Upper lobe of left lung (tissue), 6 donors: ENCODE data around the gene STIP1. TPM values are rescaled to one million over a fixed set of nuclear protein-coding genes. Genes with fewer than 3 reads are reported as not detected.
"Not testable (repeated sequence)": the region's sequence is repeated elsewhere in the genome, so short reads cannot be mapped to it uniquely, and the experiment has no call there.

Experiments used
- ATAC-seq, 2 donors: fragments of 200-7000 bp; cut with Tn5 transposase; one replicate each; pipeline ENCODE4 v1.9.1; 2022; ENCODE audit warnings: mild to moderate bottlenecking in 2 of 2, moderate library complexity in 2 of 2; ENCODE audit not compliant: low FRiP score in 2 of 2
- DNase-seq, 2 donors: peaks; one replicate each; pipeline ENCODE4 v3.0.0-alpha.2; 2019 to 2020
- H3K27ac ChIP-seq, 4 donors: fragments of 200-600 bp; sonication (generic); one replicate each; pipeline ENCODE4 v1.5.1; 2016 to 2019
- H3K27me3 ChIP-seq, 4 donors: fragments of 200-600 bp; sonication (generic); one replicate each; pipeline ENCODE4 v1.5.1; 2017 to 2019
- H3K36me3 ChIP-seq, 4 donors: fragments of 200-600 bp; sonication (generic); one replicate each; pipeline ENCODE4 v1.5.1; 2016 to 2019
- H3K4me1 ChIP-seq, 4 donors: fragments of 200-600 bp; sonication (generic); one replicate each; pipeline ENCODE4 v1.5.1; 2018 to 2019
- H3K4me3 ChIP-seq, 4 donors: fragments of 200-600 bp; sonication (generic); one replicate each; pipeline ENCODE4 v1.5.1; 2017 to 2019; ENCODE audit warnings: mild to moderate bottlenecking in 2 of 4, moderate library complexity in 1 of 4
- H3K9me3 ChIP-seq, 4 donors: fragments of 200-600 bp; sonication (generic); one replicate each; pipeline ENCODE4 v1.5.1; 2018 to 2019
- CTCF ChIP-seq, 6 experiments: fragments of 450-650 bp in 4 of 6; fragments of 200-600 bp in 2 of 6; sonication (generic) in 2 of 6; IDR thresholded peaks; one replicate each; pipeline ENCODE4 v1.5.1; 2016 to 2019; ENCODE audit warnings: antibody characterized with exemption in 6 of 6
- EP300 ChIP-seq, 4 donors: sonication (generic); formaldehyde crosslinking; IDR thresholded peaks; one replicate each; pipeline ENCODE4 v1.5.1; 2017; ENCODE audit warnings: antibody characterized with exemption in 4 of 4, control low read depth in 2 of 4
- POLR2A ChIP-seq, 4 donors: fragments of 450-650 bp; IDR thresholded peaks; one replicate each; pipeline ENCODE4 v1.5.1; 2016 to 2017; ENCODE audit warnings: antibody characterized with exemption in 4 of 4, mild to moderate bottlenecking in 2 of 4
- POLR2AphosphoS5 ChIP-seq, 2 donors: sonication (generic); formaldehyde crosslinking; IDR thresholded peaks; one replicate each; pipeline ENCODE4 v1.5.1; 2017; ENCODE audit warnings: antibody characterized with exemption in 2 of 2
- WGBS, 2 donors: methylation state at CpG; one replicate each; pipeline ENCODE4 v1.1.5; 2017 to 2018; 5-methylcytosine and 5-hydroxymethylcytosine counted together
- total RNA-seq, 6 donors: library from RNA; depleted of rRNA in 4 of 6; stranded (reverse); fragments of >200 nt in 4 of 6; gene quantifications; one replicate each; pipeline versions ENCODE4 v1.1.0 to v1.2.1, GENCODE V29; 2016 to 2021
- donor health status: DM: no; HTN: no; CAD: no; lungs with moderate emphysema.
- donor health status: DM: no; HTN: yes; CAD: no; lungs with severe emphysema.

Gene STIP1
- total RNA-seq, 6 donors from 2014 or later = 37.8 to 132 (median 82.6) TPM

- Histone ChIP-seq H3K9me3 (no peaks in the 10 kb centered on the region), H3K4me1 (peaks cover 36 to 53% (median 42%) of the 10 kb centered on the region in 4 donors), H3K4me3 (peak overlapping the region; percentile 64 to 79 (median 70)), H3K36me3 (peaks cover 0 to 13% (median 10%) of the 10 kb centered on the region in 4 donors), H3K27ac (peak overlapping the region; percentile 73 to 91 (median 82)), H3K27me3 (no peaks in the 10 kb centered on the region)
- no peak for TF ChIP-seq EP300 (IDR thresholded peaks at IDR 0.05)
- TF ChIP-seq POLR2A (IDR thresholded peaks at IDR 0.05) = no peak
- TF ChIP-seq POLR2AphosphoS5 (IDR thresholded peaks at IDR 0.05) = no peak
- TF ChIP-seq CTCF (IDR thresholded peaks at IDR 0.05) = no peak
- 4% methylated on average over 6 of the region's 6 CpGs; no CpG with 5 or more reads in 1 of the 2 donors for WGBS, 2 donors
- ATAC-seq (no peak), DNase-seq (no peak)
Observed at GRCh38 chr11:64245401-64245796, 59.4 kb downstream of the STIP1 start.

GRCh38 chr11:64245797-64246620, 60.0 kb downstream of the STIP1 start:
- peak overlapping the region; percentile 73 to 91 (median 82) for H3K27ac ChIP-seq
- H3K4me1 ChIP-seq = peaks cover 39 to 56% (median 46%) of the 10 kb centered on the region in 4 donors
- 2% methylated on average over 18 to 37 of the region's 46 CpGs for whole genome bisulfite sequencing, 2 donors
- no peaks in the 10 kb centered on the region for H3K27me3 ChIP-seq
- H3K9me3 ChIP-seq = no peaks in the 10 kb centered on the region
- peak; percentile 72 to 78 for DNase-seq
- ATAC-seq = peak in 1 of 2 donors; percentile 29
- no peak for TF ChIP-seq EP300 (IDR thresholded peaks at IDR 0.05)
- TF ChIP-seq POLR2AphosphoS5 (IDR thresholded peaks at IDR 0.05) = peak; percentile 33 to 44
- H3K36me3 ChIP-seq = peaks cover 0 to 13% (median 10%) of the 10 kb centered on the region in 4 donors
- H3K4me3 ChIP-seq = peak overlapping the region; percentile 64 to 79 (median 70)

GRCh38 chr11:64246621-64246870, 60.6 kb downstream of the STIP1 start:
- peak overlapping the region; percentile 64 to 79 (median 70) for H3K4me3 ChIP-seq
- H3K9me3 ChIP-seq, DNase-seq, H3K27me3 ChIP-seq, ATAC-seq: not testable (repeated sequence)
- peaks cover 0 to 13% (median 10%) of the 10 kb centered on the region in 4 donors for H3K36me3 ChIP-seq
- peak overlapping the region in 3 of 4 donors; percentile 80 to 91 (median 81) for H3K27ac ChIP-seq
- no CpG with 5 or more reads among the region's 43 CpGs for WGBS, 2 donors
- TF ChIP-seq CTCF (IDR thresholded peaks at IDR 0.05) = peak in 1 of 6 experiments; percentile 16
- peaks cover 40 to 58% (median 48%) of the 10 kb centered on the region in 4 donors for H3K4me1 ChIP-seq

GRCh38 chr11:64246871-64247728, 61.1 kb downstream of the STIP1 start, which contains the start of gene PPP1R14B:
Gene PPP1R14B, minus strand, starts transcription at chr11:64246943. Its CDS starts 270 bp downstream, at chr11:64246673.
- no peaks in the 10 kb centered on the region for H3K27me3 ChIP-seq
- H3K4me3 ChIP-seq = peak within 1 kb of the TSS; percentile 69 to 79 (median 72)
- H3K36me3 ChIP-seq = peaks cover 0 to 13% (median 10%) of the 10 kb centered on the region in 4 donors
- ATAC-seq (peak; percentile 74 to 86), DNase-seq (peak; percentile 92 to 98)
- WGBS, 2 donors = 0 to 3% methylated on average over 16 to 56 of the region's 74 CpGs
- H3K27ac ChIP-seq = peak within 1 kb of the TSS; percentile 80 to 91 (median 84)
- no peaks in the 10 kb centered on the region for H3K9me3 ChIP-seq
- TF ChIP-seq POLR2AphosphoS5 (IDR thresholded peaks at IDR 0.05) (peak; percentile 24 to 62), CTCF (IDR thresholded peaks at IDR 0.05) (peak in 5 of 6 experiments; percentile 16 to 52 (median 42)), EP300 (IDR thresholded peaks at IDR 0.05) (no peak), POLR2A (IDR thresholded peaks at IDR 0.05) (peak in 1 of 4 donors; percentile 48)
- H3K4me1 ChIP-seq = peaks cover 40 to 58% (median 48%) of the 10 kb centered on the region in 4 donors
